H1 (cell line): Measurements from ENCODE around the gene C3orf52. TPM values are rescaled to one million over a fixed set of nuclear protein-coding genes. Genes with fewer than 3 reads are reported as not detected.

Source experiments
- CTCF ChIA-PET: fragments of 300-600 bp; sonication (Branson Sonifier 250); formaldehyde crosslinking; loops from one replicate; lab custom pipeline; 2021; ENCODE audit not compliant: partially characterized antibody; lab: Charles Lee
- POLR2A ChIA-PET: fragments of 300-600 bp; sonication (Branson Sonifier 250); formaldehyde crosslinking; loops from one replicate; lab custom pipeline; 2021; ENCODE audit warnings: inconsistent platforms; ENCODE audit not compliant: partially characterized antibody; lab: Charles Lee
- DNase-seq, 2 experiments: peaks; one replicate each; pipeline versions ENCODE4 v3.0.0 to v3.0.0-alpha.2; 2010 to 2022; ENCODE audit warnings: low spot score in 2 of 2, low read depth in 1 of 2, mixed read lengths in 1 of 2
- FAIRE-seq: peaks from 2 replicates; lab custom pipeline; 2011; peaks lifted over from hg19 to GRCh38; lab: Jason Lieb, UNC
- H2AFZ ChIP-seq: 2 replicates; pipeline ENCODE4 v1.8.1; 2012; ENCODE audit warnings: low read length, inconsistent platforms
- H2AK5ac ChIP-seq: 2 replicates; pipeline ENCODE4 v1.6.1; 2013; ENCODE audit warnings: low read depth, low read length
- H2BK120ac ChIP-seq: replicated peaks from 2 replicates; pipeline ENCODE3; 2013; ENCODE audit warnings: low read depth, low read length, inconsistent platforms
- H2BK12ac ChIP-seq: 2 replicates; pipeline ENCODE4 v1.6.1; 2013; ENCODE audit warnings: low read depth, low read length
- H2BK15ac ChIP-seq: 2 replicates; pipeline ENCODE4 v1.6.1; 2013; ENCODE audit warnings: low read length
- H2BK20ac ChIP-seq: 2 replicates; pipeline ENCODE4 v1.6.1; 2013; ENCODE audit warnings: low read length
- H2BK5ac ChIP-seq: 2 replicates; pipeline ENCODE4 v1.6.1; 2013; ENCODE audit warnings: low read depth, low read length
- H3K14ac ChIP-seq: 2 replicates; pipeline ENCODE4 v1.6.1; 2013; ENCODE audit warnings: inconsistent platforms; ENCODE audit not compliant: insufficient read length
- H3K18ac ChIP-seq: 2 replicates; pipeline ENCODE4 v1.6.1; 2013; ENCODE audit warnings: low read length; ENCODE audit errors: extremely low read depth
- H3K23ac ChIP-seq: 2 replicates; pipeline ENCODE4 v1.6.1; 2013; ENCODE audit warnings: inconsistent platforms; ENCODE audit not compliant: insufficient read length
- H3K23me2 ChIP-seq: 2 replicates; pipeline ENCODE4 v1.6.1; 2013; ENCODE audit warnings: low read depth, low read length
- H3K27ac ChIP-seq: 2 replicates; pipeline ENCODE4 v1.6.1; 2011; ENCODE audit warnings: low read depth, low read length, inconsistent platforms
- H3K27me3 ChIP-seq, 4 experiments: replicated peaks in 1 of 4; 1 replicate in 1 of 4; 2 replicates in 3 of 4; pipeline versions ENCODE4 v1.6.1 to v1.8.1; 2011 to 2013; ENCODE audit warnings: low read length in 3 of 4, mild to moderate bottlenecking in 3 of 4, inconsistent platforms in 2 of 4, mixed read lengths in 2 of 4, moderate library complexity in 1 of 4; ENCODE audit not compliant: control insufficient read depth in 3 of 4, insufficient read depth in 3 of 4; ENCODE audit errors: extremely low read depth in 1 of 4
- H3K36me3 ChIP-seq, 4 experiments: 2 replicates each; pipeline versions ENCODE4 v1.6.1 to v1.8.1; 2011 to 2013; ENCODE audit warnings: mild to moderate bottlenecking in 4 of 4, low read length in 3 of 4, moderate library complexity in 2 of 4, control low read depth in 1 of 4, inconsistent platforms in 1 of 4; ENCODE audit not compliant: insufficient read depth in 4 of 4, control insufficient read depth in 2 of 4
- H3K4ac ChIP-seq: replicated peaks from 2 replicates; pipeline ENCODE3; 2013; ENCODE audit warnings: low read length, low read depth, mixed read lengths, inconsistent platforms; ENCODE audit not compliant: insufficient read length
- H3K4me1 ChIP-seq, 4 experiments: replicated peaks in 1 of 4; 1 replicate in 1 of 4; 2 replicates in 3 of 4; pipeline versions ENCODE4 v1.6.1 to v1.8.1; 2011 to 2013; ENCODE audit warnings: low read length in 3 of 4, inconsistent platforms in 2 of 4, mixed read lengths in 1 of 4; ENCODE audit not compliant: insufficient read depth in 4 of 4, control insufficient read depth in 3 of 4
- H3K4me2 ChIP-seq, 2 experiments: 2 replicates each; pipeline versions ENCODE4 v1.6.1 to v1.8.1; 2011 to 2013; ENCODE audit warnings: low read depth in 2 of 2, low read length in 2 of 2, control low read depth in 1 of 2, inconsistent platforms in 1 of 2, mild to moderate bottlenecking in 1 of 2; ENCODE audit not compliant: insufficient read depth in 1 of 2
- H3K4me3 ChIP-seq, 4 experiments: fragments of 200-600, 300-600 bp in 1 of 4; sonication (generic), shearing (Covaris generic), sonication (Bioruptor Twin) in 1 of 4; 2 replicates each; pipeline versions ENCODE4 v1.5.1 to v1.8.1; 2011 to 2016; ENCODE audit warnings: low read length in 4 of 4, low read depth in 3 of 4, control low read depth in 2 of 4, inconsistent platforms in 2 of 4, mild to moderate bottlenecking in 2 of 4, mixed read lengths in 1 of 4, moderate library complexity in 1 of 4; ENCODE audit not compliant: insufficient read depth in 2 of 4; ENCODE audit errors: extremely low read depth in 1 of 4
- H3K56ac ChIP-seq: replicated peaks from 2 replicates; pipeline ENCODE3; 2013; ENCODE audit warnings: low read depth, mild to moderate bottlenecking, mixed read lengths, low read length, inconsistent platforms; ENCODE audit not compliant: insufficient read length
- H3K79me1 ChIP-seq: 2 replicates; pipeline ENCODE4 v1.6.1; 2013; ENCODE audit warnings: low read depth, low read length, control low read depth
- H3K79me2 ChIP-seq, 2 experiments: 2 replicates each; pipeline versions ENCODE4 v1.6.1 to v1.8.1; 2012 to 2013; ENCODE audit warnings: low read length in 2 of 2, mild to moderate bottlenecking in 2 of 2, inconsistent platforms in 1 of 2; ENCODE audit not compliant: insufficient read depth in 2 of 2, control insufficient read depth in 1 of 2
- H3K9ac ChIP-seq, 4 experiments: replicated peaks in 1 of 4; 1 replicate in 1 of 4; 2 replicates in 3 of 4; pipeline versions ENCODE4 v1.6.1 to v1.8.1; 2011 to 2013; ENCODE audit warnings: low read depth in 3 of 4, low read length in 3 of 4, control low read depth in 2 of 4, mild to moderate bottlenecking in 2 of 4, moderate library complexity in 2 of 4, inconsistent platforms in 1 of 4; ENCODE audit errors: extremely low read depth in 1 of 4
- H3K9me3 ChIP-seq, 2 experiments: 2 replicates each; pipeline versions ENCODE4 v1.6.1 to v1.8.1; 2012 to 2013; ENCODE audit warnings: mild to moderate bottlenecking in 2 of 2, moderate library complexity in 2 of 2, control low read depth in 1 of 2, inconsistent platforms in 1 of 2, low read depth in 1 of 2, low read length in 1 of 2, mixed read lengths in 1 of 2; ENCODE audit not compliant: insufficient read depth in 2 of 2
- H4K20me1 ChIP-seq, 2 experiments: replicated peaks in 1 of 2; 2 replicates each; pipeline versions ENCODE3 to v1.8.1; 2011 to 2013; ENCODE audit warnings: inconsistent platforms in 2 of 2, low read length in 2 of 2, mild to moderate bottlenecking in 1 of 2; ENCODE audit not compliant: insufficient read depth in 2 of 2, control insufficient read depth in 1 of 2
- H4K5ac ChIP-seq: 2 replicates; pipeline ENCODE4 v1.6.1; 2013; ENCODE audit warnings: low read length, low read depth, mixed read lengths, inconsistent platforms; ENCODE audit not compliant: insufficient read length
- H4K8ac ChIP-seq: 2 replicates; pipeline ENCODE4 v1.8.0; 2013; ENCODE audit warnings: mild to moderate bottlenecking, moderate library complexity, low read length, inconsistent platforms; ENCODE audit not compliant: insufficient read depth; ENCODE audit errors: extremely low read depth
- H4K91ac ChIP-seq: replicated peaks from 2 replicates; pipeline ENCODE3; 2013; ENCODE audit warnings: low read length, mixed read lengths, inconsistent platforms; ENCODE audit not compliant: insufficient read length
- CHD2 ChIP-seq: IDR thresholded peaks from 2 replicates; pipeline ENCODE4 v1.6.1; 2012; ENCODE audit warnings: low read length, improper control_type of control experiment
- GTF2F1 ChIP-seq: IDR thresholded peaks from 2 replicates; pipeline ENCODE4 v1.6.1; 2012; ENCODE audit warnings: low read depth, low read length, improper control_type of control experiment, borderline replicate concordance
- KDM5A ChIP-seq: fragments of 200-600 bp; IDR thresholded peaks from 2 replicates; pipeline ENCODE4 v1.7.1; 2012; ENCODE audit warnings: mild to moderate bottlenecking, low read length, inconsistent platforms, mixed read lengths
- POLR2AphosphoS5 ChIP-seq: IDR thresholded peaks from 2 replicates; pipeline ENCODE4 v1.6.1; 2011; ENCODE audit warnings: low read depth, low read length
- POU5F1 ChIP-seq: IDR thresholded peaks from 2 replicates; pipeline ENCODE4 v1.6.1; 2011; ENCODE audit warnings: low read depth, mild to moderate bottlenecking, low read length, moderate library complexity
- ZNF274 ChIP-seq: IDR thresholded peaks from 2 replicates; pipeline ENCODE4 v1.7.0; 2012; ENCODE audit warnings: low read length, borderline replicate concordance; ENCODE audit errors: extremely low read depth
- WGBS, 2 experiments: shearing (Covaris generic) in 1 of 2; methylation state at CpG; one replicate each; pipeline versions ENCODE4 v1.1.6 to v1.1.7; 2013 to 2015; ENCODE audit warnings: low lambda C conversion rate in 2 of 2, mixed read lengths in 2 of 2, inconsistent platforms in 1 of 2, low coverage in 1 of 2, missing lambda C conversion rate in 1 of 2; ENCODE audit not compliant: insufficient replicate concordance in 2 of 2, insufficient coverage in 1 of 2, insufficient read length in 1 of 2; ENCODE audit errors: extremely low coverage in 1 of 2, missing lambda C conversion rate in 1 of 2; 5-methylcytosine and 5-hydroxymethylcytosine counted together
- polyA plus RNA-seq, 7 experiments: library from polyadenylated mRNA; depleted of rRNA in 3 of 7; stranded (reverse) in 5 of 7; unstranded in 2 of 7; fragments of >200 nt in 5 of 7; fragments of 200-250 nt in 2 of 7; gene quantifications; 1 replicate in 5 of 7; 2 replicates in 1 of 7; 4 replicates in 1 of 7; pipeline versions ENCODE4 v1.2.1 to v1.2.3, GENCODE V29; 2011 to 2013; ENCODE audit warnings: missing spikeins in 2 of 7, mixed read lengths in 2 of 7
- total RNA-seq: library from RNA; stranded (reverse); fragmentation: NEBNext Ultra II Directional; extraction: Animal tissue kit (Norgen Biotek cat#: 25700); gene quantifications from 2 replicates; pipeline ENCODE4 v1.2.1, GENCODE V29; 2021

C3orf52 gene
- total and polyA plus RNA-seq, 2 of the 8 experiments (the other 6 are each of a cell fraction or from before 2014, with no cell fraction given): 9.7 to 13.1 TPM

DNA sequence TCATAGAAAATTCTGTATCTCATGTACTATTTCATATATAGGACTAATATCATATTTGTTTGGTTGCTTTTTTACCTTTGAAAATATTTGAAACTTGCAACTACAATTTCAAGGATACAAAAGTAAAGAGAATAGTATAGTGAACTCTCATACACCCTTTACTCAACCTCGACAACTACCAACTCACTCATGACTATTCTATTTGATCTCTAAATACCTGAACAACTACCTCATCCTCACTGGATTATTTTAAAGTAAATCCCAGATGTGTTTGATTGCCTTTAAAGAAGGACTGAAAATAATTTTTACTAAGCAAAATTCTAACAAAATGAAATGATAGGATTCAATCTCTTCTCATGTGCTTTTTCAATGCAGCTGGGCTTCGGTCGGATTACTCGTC, 39.6 kb upstream of the C3orf52 start:
- Histone ChIP-seq H3K9me3 (no peaks in the 10 kb centered on the region), H3K18ac (no peak overlapping the region), H3K27me3 (no peaks in the 10 kb centered on the region), H3K4me3 (no peak overlapping the region), H4K8ac (no peak overlapping the region), H3K79me2 (no peaks in the 10 kb centered on the region), H2BK120ac (no peak overlapping the region), H2BK20ac (no peak overlapping the region), H2AK5ac (no peak overlapping the region), H3K79me1 (no peaks in the 10 kb centered on the region), H3K9ac (no peak overlapping the region), H2BK12ac (no peak overlapping the region), H4K91ac (no peak overlapping the region), H4K5ac (no peak overlapping the region), H3K36me3 (no peaks in the 10 kb centered on the region), H3K4ac (no peak overlapping the region), H3K4me2 (no peak overlapping the region), H2BK5ac (no peak overlapping the region), H2AFZ (no peak overlapping the region), H3K56ac (no peak overlapping the region), H3K27ac (no peak overlapping the region), H4K20me1 (no peaks in the 10 kb centered on the region), H2BK15ac (no peak overlapping the region), H3K23me2 (no peaks in the 10 kb centered on the region), H3K23ac (no peak overlapping the region), H3K14ac (no peak overlapping the region), H3K4me1 (peaks cover 0 to 7% (median 3%) of the 10 kb centered on the region in 4 experiments; a peak in 2 of 7 replicates)
- 69 to 100% methylated on average over 1 to 4 of the region's 4 CpGs for WGBS, 2 experiments
- FAIRE-seq: no peak
- CTCF ChIA-PET: interaction anchor here (0.6 to 1.3 kb wide), 4 partner anchors 35 to 68 kb away, joined by 3 read pairs; partner anchors contain the start of gene ABHD10
- no peak for DNase-seq
- POLR2A ChIA-PET: no interaction called here
- no peak for TF ChIP-seq KDM5A
- no peak for TF ChIP-seq POU5F1
- TF ChIP-seq GTF2F1: no peak
- no peak for TF ChIP-seq CHD2
- no peak for TF ChIP-seq ZNF274
- no peak for TF ChIP-seq POLR2AphosphoS5
